ENCODE data around the gene CREB3L1. TPM values are rescaled to one million over a fixed set of nuclear protein-coding genes. Genes with fewer than 3 reads are reported as not detected.

Gene CREB3L1
- total and polyA plus RNA-seq, 4 donors = 16.8 to 54.0 (median 36.8) TPM

GRCh38 chr11:46356924-46357482 is 79.5 kb downstream of the CREB3L1 start:
- Histone ChIP-seq H3K4me3 (no peak overlapping the region), H3K9ac (ENCODE audit: insufficient read depth in 1 of 2, low read length in 2 of 2) (no peak overlapping the region), H3K27me3 (ENCODE audit: control insufficient read depth in 3 of 3, insufficient read depth in 3 of 3, low read length in 2 of 3) (no peaks in the 10 kb centered on the region), H3K9me3 (ENCODE audit: control insufficient read depth in 4 of 4, insufficient read depth in 3 of 4, low read length in 3 of 4) (no peaks in the 10 kb centered on the region), H3K4me1 (ENCODE audit: control insufficient read depth in 5 of 5, insufficient read depth in 5 of 5, low read length in 5 of 5) (peaks cover 0 to 28% (median 12%) of the 10 kb centered on the region in 5 donors), H3K36me3 (ENCODE audit: control insufficient read depth in 4 of 4, insufficient read depth in 4 of 4, low read length in 4 of 4) (peaks cover 0 to 4% (median 0%) of the 10 kb centered on the region in 4 donors), H3K27ac (ENCODE audit: low read depth in 1 of 2, low read length in 1 of 2) (no peak overlapping the region)
- DNase-seq (peak in 1 of 3 donors; percentile 59), ATAC-seq (ENCODE audit: insufficient read depth, low FRiP score) (no peak)
- no peak for TF ChIP-seq CTCF (IDR thresholded peaks at IDR 0.05; ENCODE audit: control extremely low read depth, extremely low read depth)
- WGBS, 2 donors = 49 to 77% methylated on average over 7 of the region's 7 CpGs

GRCh38 chr11:46357483-46357936 is 80.0 kb downstream of the CREB3L1 start:
- TF ChIP-seq CTCF (IDR thresholded peaks at IDR 0.05; ENCODE audit: control extremely low read depth, extremely low read depth) = no peak
- Histone ChIP-seq H3K36me3 (ENCODE audit: control insufficient read depth in 4 of 4, insufficient read depth in 4 of 4, low read length in 4 of 4) (peaks cover 0 to 2% (median 0%) of the 10 kb centered on the region in 4 donors), H3K27ac (ENCODE audit: low read depth in 1 of 2, low read length in 1 of 2) (no peak overlapping the region), H3K9ac (ENCODE audit: insufficient read depth in 1 of 2, low read length in 2 of 2) (no peak overlapping the region), H3K9me3 (ENCODE audit: control insufficient read depth in 4 of 4, insufficient read depth in 3 of 4, low read length in 3 of 4) (no peaks in the 10 kb centered on the region), H3K4me1 (ENCODE audit: control insufficient read depth in 5 of 5, insufficient read depth in 5 of 5, low read length in 5 of 5) (peaks cover 2 to 33% (median 16%) of the 10 kb centered on the region in 5 donors), H3K27me3 (ENCODE audit: control insufficient read depth in 3 of 3, insufficient read depth in 3 of 3, low read length in 2 of 3) (no peaks in the 10 kb centered on the region), H3K4me3 (no peak overlapping the region)
- 76 to 77% methylated on average over 10 to 11 of the region's 11 CpGs for WGBS, 2 donors
- no peak for DNase-seq
- no peak for ATAC-seq (ENCODE audit: insufficient read depth, low FRiP score)

GRCh38 chr11:46359953-46360352 is 82.5 kb downstream of the CREB3L1 start:
- 65 to 68% methylated on average over 1 of the region's 1 CpG for WGBS, 2 donors
- Histone ChIP-seq H3K4me3 (no peak overlapping the region), H3K36me3 (ENCODE audit: control insufficient read depth in 4 of 4, insufficient read depth in 4 of 4, low read length in 4 of 4) (no peaks in the 10 kb centered on the region), H3K4me1 (ENCODE audit: control insufficient read depth in 5 of 5, insufficient read depth in 5 of 5, low read length in 5 of 5) (peaks cover 4 to 33% (median 23%) of the 10 kb centered on the region in 5 donors), H3K27ac (ENCODE audit: low read depth in 1 of 2, low read length in 1 of 2) (no peak overlapping the region), H3K27me3 (ENCODE audit: control insufficient read depth in 3 of 3, insufficient read depth in 3 of 3, low read length in 2 of 3) (no peaks in the 10 kb centered on the region), H3K9me3 (ENCODE audit: control insufficient read depth in 4 of 4, insufficient read depth in 3 of 4, low read length in 3 of 4) (no peaks in the 10 kb centered on the region), H3K9ac (ENCODE audit: insufficient read depth in 1 of 2, low read length in 2 of 2) (no peak overlapping the region)
- ATAC-seq (ENCODE audit: insufficient read depth, low FRiP score) (no peak), DNase-seq (peak in 2 of 3 donors; percentile 53 to 62)
- no peak for TF ChIP-seq CTCF (IDR thresholded peaks at IDR 0.05; ENCODE audit: control extremely low read depth, extremely low read depth)

Measured in lung (tissue), 12 donors.